IMR-90 (cell line): ENCODE measurements around the gene TSPO. TPM values are rescaled to one million over a fixed set of nuclear protein-coding genes. Genes with fewer than 3 reads are reported as not detected.

Experiments
- ATAC-seq: fragments of 200-7000 bp; cut with Tn5 transposase; 2 replicates; pipeline ENCODE4 v1.9.1; 2020; ENCODE audit warnings: low read depth, mild to moderate bottlenecking, moderate library complexity
- BruUV-seq: library from RNA; stranded (reverse); fragments of 400-500 nt; replicated peaks from 2 replicates; lab custom pipeline; 2021; lab: Mats Ljungman, UMichigan
- CTCF ChIA-PET: fragments of 300-600 bp; formaldehyde crosslinking; extraction: SDS; loops from one replicate; lab custom pipeline; 2021; ENCODE audit warnings: antibody characterized with exemption; lab: Yijun Ruan, JAX
- POLR2A ChIA-PET: fragments of 300-600 bp; sonication (Branson Sonifier 250); formaldehyde crosslinking; loops from one replicate; lab custom pipeline; 2022; ENCODE audit warnings: antibody characterized with exemption; ENCODE audit not compliant: unreplicated experiment; lab: Charles Lee
- DNase-seq: peaks from one replicate; pipeline ENCODE4 v3.0.0; 2013
- H2AFZ ChIP-seq: replicated peaks from 2 replicates; pipeline ENCODE3; 2013; ENCODE audit warnings: low read length, mild to moderate bottlenecking; ENCODE audit not compliant: poor library complexity
- H2AK5ac ChIP-seq: 2 replicates; pipeline ENCODE4 v1.6.1; 2013; ENCODE audit warnings: low read depth, low read length, inconsistent platforms
- H2AK9ac ChIP-seq: replicated peaks from 2 replicates; pipeline ENCODE3; 2013; ENCODE audit warnings: mild to moderate bottlenecking, low read depth, low read length, moderate library complexity; ENCODE audit not compliant: poor library complexity
- H2BK120ac ChIP-seq: 2 replicates; pipeline ENCODE4 v1.6.1; 2013; ENCODE audit warnings: low read depth, low read length, inconsistent platforms
- H2BK15ac ChIP-seq: 3 replicates; pipeline ENCODE4 v1.6.1; 2013; ENCODE audit warnings: low read depth, low read length, inconsistent platforms
- H2BK20ac ChIP-seq: 2 replicates; pipeline ENCODE4 v1.6.1; 2013; ENCODE audit warnings: low read depth, mild to moderate bottlenecking, inconsistent platforms, low read length, moderate library complexity
- H2BK5ac ChIP-seq: 2 replicates; pipeline ENCODE4 v1.6.1; 2013; ENCODE audit warnings: mild to moderate bottlenecking, low read depth, low read length, inconsistent platforms; ENCODE audit not compliant: poor library complexity, severe bottlenecking
- H3K14ac ChIP-seq: replicated peaks from 2 replicates; pipeline ENCODE4 v1.6.1; 2013; ENCODE audit warnings: low read depth, low read length, inconsistent platforms
- H3K18ac ChIP-seq: 2 replicates; pipeline ENCODE4 v1.6.1; 2013; ENCODE audit warnings: low read depth, low read length, control low read depth
- H3K23ac ChIP-seq: 2 replicates; pipeline ENCODE4 v1.6.1; 2013; ENCODE audit warnings: low read depth, low read length, inconsistent platforms
- H3K27ac ChIP-seq: 2 replicates; pipeline ENCODE4 v1.5.1; 2013; ENCODE audit warnings: mild to moderate bottlenecking, control low read depth, low read length; ENCODE audit not compliant: insufficient read depth
- H3K27me3 ChIP-seq: 2 replicates; pipeline ENCODE4 v1.6.1; 2013; ENCODE audit warnings: low read length; ENCODE audit not compliant: control insufficient read depth, insufficient read depth
- H3K36me3 ChIP-seq: 2 replicates; pipeline ENCODE4 v1.6.1; 2013; ENCODE audit warnings: low read length, mixed read lengths; ENCODE audit not compliant: control insufficient read depth, insufficient read depth
- H3K4ac ChIP-seq: 2 replicates; pipeline ENCODE4 v1.6.1; 2013; ENCODE audit warnings: low read depth, low read length, inconsistent platforms
- H3K4me1 ChIP-seq: 2 replicates; pipeline ENCODE4 v1.6.1; 2013; ENCODE audit warnings: low read length, mixed read lengths; ENCODE audit not compliant: control insufficient read depth, insufficient read depth
- H3K4me2 ChIP-seq: 2 replicates; pipeline ENCODE4 v1.6.1; 2013; ENCODE audit warnings: low read depth, mild to moderate bottlenecking, control low read depth, low read length, moderate library complexity
- H3K4me3 ChIP-seq: 2 replicates; pipeline ENCODE4 v1.5.1; 2013; ENCODE audit warnings: low read depth, mild to moderate bottlenecking, control low read depth, low read length, moderate library complexity; ENCODE audit not compliant: insufficient read depth
- H3K56ac ChIP-seq: 2 replicates; pipeline ENCODE4 v1.6.1; 2013; ENCODE audit warnings: low read length, inconsistent platforms; ENCODE audit not compliant: insufficient read depth; ENCODE audit errors: extremely low read depth
- H3K79me1 ChIP-seq, 2 experiments: 2 replicates each; pipeline ENCODE4 v1.6.1; 2013; ENCODE audit warnings: low read length in 2 of 2, inconsistent platforms in 1 of 2, low read depth in 1 of 2
- H3K9ac ChIP-seq: 2 replicates; pipeline ENCODE4 v1.6.1; 2013; ENCODE audit warnings: low read depth, low read length, control low read depth
- H3K9me1 ChIP-seq: 2 replicates; pipeline ENCODE4 v1.6.1; 2013; ENCODE audit warnings: low read length, inconsistent platforms; ENCODE audit not compliant: insufficient read depth
- H3K9me3 ChIP-seq: 2 replicates; pipeline ENCODE4 v1.6.1; 2013; ENCODE audit warnings: low read length; ENCODE audit not compliant: control insufficient read depth, insufficient read depth
- H4K20me1 ChIP-seq: 2 replicates; pipeline ENCODE4 v1.6.1; 2013; ENCODE audit warnings: low read length, inconsistent platforms; ENCODE audit not compliant: insufficient read depth
- H4K5ac ChIP-seq: 2 replicates; pipeline ENCODE4 v1.6.1; 2013; ENCODE audit warnings: mild to moderate bottlenecking, low read depth, low read length, control low read depth
- H4K8ac ChIP-seq, 2 experiments: 2 replicates each; pipeline ENCODE4 v1.6.1; 2013; ENCODE audit warnings: low read depth in 2 of 2, low read length in 2 of 2, control low read depth in 1 of 2, inconsistent platforms in 1 of 2
- H4K91ac ChIP-seq: 2 replicates; pipeline ENCODE4 v1.6.1; 2013; ENCODE audit warnings: low read depth, low read length, inconsistent platforms; ENCODE audit not compliant: insufficient read depth
- RCOR1 ChIP-seq: IDR thresholded peaks from 2 replicates; pipeline ENCODE4 v1.6.1; 2012; ENCODE audit warnings: mild to moderate bottlenecking, low read length, improper control_type of control experiment; ENCODE audit not compliant: insufficient replicate concordance
- WGBS, 2 experiments: methylation state at CpG; one replicate each; pipeline versions ENCODE4 v1.1.5 to v1.1.7; 2013; ENCODE audit warnings: missing lambda C conversion rate in 2 of 2; ENCODE audit not compliant: insufficient read length in 1 of 2; ENCODE audit errors: extremely low coverage in 2 of 2; 5-methylcytosine and 5-hydroxymethylcytosine counted together
- dilution Hi-C: fragments of 300-500 bp; cut with HindIII; formaldehyde crosslinking; loops from one replicate; pipeline ENCODE4 v1.14.3; 2018; ENCODE audit warnings: low sequenced_read_pairs; ENCODE audit not compliant: unreplicated experiment
- in situ Hi-C: fragments of 300-500 bp; cut with MboI; formaldehyde crosslinking; loops from 3 replicates; pipeline ENCODE4 v1.14.3; 2019; ENCODE audit warnings: low sequenced_read_pairs, inconsistent platforms, mixed read lengths
- intact Hi-C: fragments of 100-400 bp; cut with micrococcal nuclease; formaldehyde crosslinking; loops from 2 replicates; pipeline ENCODE4 v1.10.0; 2022
- polyA plus RNA-seq, 3 experiments: library from polyadenylated mRNA; depleted of rRNA; stranded (reverse); fragments of >200 nt; gene quantifications; 2 replicates each; pipeline ENCODE4 v1.2.3, GENCODE V29; 2012; ENCODE audit warnings: low replicate concordance in 1 of 3
- total RNA-seq: library from RNA; depleted of rRNA; stranded (reverse); fragments of >200 nt; gene quantifications from 2 replicates; pipeline ENCODE4 v1.2.3, GENCODE V29; 2012

The TSPO gene
- total and polyA plus RNA-seq, 2 of the 4 experiments (the other 2 are of a cell fraction), result 115 to 297 TPM

GRCh38 chr22:43131773-43132501 lies 19.4 kb upstream of the TSPO start:
- Histone ChIP-seq H2BK120ac (no peak overlapping the region), H2AK5ac (no peak overlapping the region), H2AK9ac (peak overlapping the region; percentile 63), H3K56ac (no peak overlapping the region), H3K36me3 (peaks cover 28% of the 10 kb centered on the region), H3K79me1 (peaks cover 0 to 5% of the 10 kb centered on the region in 2 experiments; a peak in 1 of 4 replicates), H3K27me3 (no peaks in the 10 kb centered on the region), H3K9me3 (no peaks in the 10 kb centered on the region), H4K5ac (no peak overlapping the region), H2BK15ac (no peak overlapping the region), H4K8ac (no peak overlapping the region), H2BK5ac (no peak overlapping the region), H3K4me3 (no peak overlapping the region), H3K18ac (no peak overlapping the region), H3K9me1 (peaks cover 7% of the 10 kb centered on the region), H3K4me1 (peaks cover 6% of the 10 kb centered on the region), H3K9ac (no peak overlapping the region), H3K14ac (no peak overlapping the region), H4K91ac (no peak overlapping the region), H2BK20ac (no peak overlapping the region), H2AFZ (no peak overlapping the region), H3K23ac (no peak overlapping the region), H3K4me2 (no peak overlapping the region), H3K4ac (no peak overlapping the region), H3K27ac (no peak overlapping the region), H4K20me1 (no peaks in the 10 kb centered on the region)
- intact Hi-C loops, result no loop called here
- in situ Hi-C loops, result no loop called here
- ChIA-PET CTCF (no interaction called here), POLR2A (no interaction called here)
- DNase-seq, result no peak
- no peak for TF ChIP-seq RCOR1
- dilution Hi-C loops, result no loop called here
- no TSS peak for BruUV-seq
- ATAC-seq, result no peak
- WGBS, 2 experiments, result 91% methylated on average over 9 of the region's 17 CpGs; no CpG with 5 or more reads in 1 of the 2 experiments
